ENCODE results near the gene RITA1. TPM values are rescaled to one million over a fixed set of nuclear protein-coding genes. Genes with fewer than 3 reads are reported as not detected.

The RITA1 gene
- total and polyA plus RNA-seq, 5 donors = 10.1 to 15.5 (median 14.2) TPM

GRCh38 chr12:113232840-113233585, 47.5 kb downstream of the RITA1 start:
- Histone ChIP-seq H3K27ac (ENCODE audit: low read length) (peak overlapping the region; percentile 76), H3K4me1 (ENCODE audit: control insufficient read depth, insufficient read depth, low read length) (peaks cover 39% of the 10 kb centered on the region), H3K4me3 (ENCODE audit: low read length) (no peak overlapping the region), H3K9me3 (ENCODE audit: control insufficient read depth, low read length) (no peaks in the 10 kb centered on the region), H3K27me3 (ENCODE audit: control insufficient read depth, insufficient read depth) (no peaks in the 10 kb centered on the region)
- DNase-seq = peak; percentile 55 to 77 (median 77)
- intact Hi-C loops (cut with DNase I) = no loop called here
- WGBS = 59% methylated on average over 25 of the region's 25 CpGs
- ATAC-seq = peak; percentile 30 to 48

- no peak for ATAC-seq
- H3K9me3 ChIP-seq (ENCODE audit: control insufficient read depth, low read length) = no peaks in the 10 kb centered on the region
- no peaks in the 10 kb centered on the region for H3K27me3 ChIP-seq (ENCODE audit: control insufficient read depth, insufficient read depth)
- H3K27ac ChIP-seq (ENCODE audit: low read length) = peak overlapping the region; percentile 76
- DNase-seq = no peak
- H3K4me1 ChIP-seq (ENCODE audit: control insufficient read depth, insufficient read depth, low read length) = peaks cover 39% of the 10 kb centered on the region
- WGBS = 85% methylated on average over 4 of the region's 4 CpGs
- H3K4me3 ChIP-seq (ENCODE audit: low read length) = no peak overlapping the region
- intact Hi-C loops (cut with DNase I) = no loop called here
Measured at GRCh38 chr12:113233967-113234366, 48.4 kb downstream of the RITA1 start.

GRCh38 chr12:113234483-113234882, 49.0 kb downstream of the RITA1 start:
- 88% methylated on average over 4 of the region's 4 CpGs for WGBS
- Histone ChIP-seq H3K4me1 (ENCODE audit: control insufficient read depth, insufficient read depth, low read length) (peaks cover 42% of the 10 kb centered on the region), H3K27me3 (ENCODE audit: control insufficient read depth, insufficient read depth) (no peaks in the 10 kb centered on the region), H3K27ac (ENCODE audit: low read length) (no peak overlapping the region), H3K4me3 (ENCODE audit: low read length) (no peak overlapping the region), H3K9me3 (ENCODE audit: control insufficient read depth, low read length) (no peaks in the 10 kb centered on the region)
- no peak for ATAC-seq
- intact Hi-C loops (cut with DNase I) = no loop called here
- peak in 1 of 3 donors; percentile 3 for DNase-seq

- intact Hi-C loops (cut with DNase I) = no loop called here
- no peak overlapping the region for H3K4me3 ChIP-seq (ENCODE audit: low read length)
- DNase-seq (peak in 1 of 3 donors; percentile 42), ATAC-seq (no peak)
- 83% methylated on average over 6 of the region's 6 CpGs for WGBS
- H3K4me1 ChIP-seq (ENCODE audit: control insufficient read depth, insufficient read depth, low read length) = peaks cover 41% of the 10 kb centered on the region
- peak overlapping the region; percentile 26 for H3K27ac ChIP-seq (ENCODE audit: low read length)
- H3K27me3 ChIP-seq (ENCODE audit: control insufficient read depth, insufficient read depth) = no peaks in the 10 kb centered on the region
- no peaks in the 10 kb centered on the region for H3K9me3 ChIP-seq (ENCODE audit: control insufficient read depth, low read length)
Measured at GRCh38 chr12:113235976-113236375, 50.5 kb downstream of the RITA1 start.

- DNase-seq = peak; percentile 55 to 84 (median 82)
- Histone ChIP-seq H3K4me1 (ENCODE audit: control insufficient read depth, insufficient read depth, low read length) (peaks cover 34% of the 10 kb centered on the region), H3K27ac (ENCODE audit: low read length) (peak overlapping the region; percentile 45), H3K4me3 (ENCODE audit: low read length) (no peak overlapping the region), H3K9me3 (ENCODE audit: control insufficient read depth, low read length) (no peaks in the 10 kb centered on the region), H3K27me3 (ENCODE audit: control insufficient read depth, insufficient read depth) (no peaks in the 10 kb centered on the region)
- intact Hi-C loops (cut with DNase I) = no loop called here
- 42% methylated on average over 5 of the region's 5 CpGs for WGBS
- ATAC-seq = peak; percentile 34
Measured at GRCh38 chr12:113236539-113237399, 51.2 kb downstream of the RITA1 start.

- H3K9me3 ChIP-seq (ENCODE audit: control insufficient read depth, low read length) = no peaks in the 10 kb centered on the region
- H3K27me3 ChIP-seq (ENCODE audit: control insufficient read depth, insufficient read depth) = no peaks in the 10 kb centered on the region
- peaks cover 36% of the 10 kb centered on the region for H3K4me1 ChIP-seq (ENCODE audit: control insufficient read depth, insufficient read depth, low read length)
- H3K27ac ChIP-seq (ENCODE audit: low read length) = peak overlapping the region; percentile 22
- ATAC-seq (peak; percentile 2 to 52), DNase-seq (peak in 1 of 3 donors; percentile 17)
- no peak overlapping the region for H3K4me3 ChIP-seq (ENCODE audit: low read length)
- 51% methylated on average over 4 of the region's 4 CpGs for WGBS
- intact Hi-C loops (cut with DNase I) = no loop called here
Measured at GRCh38 chr12:113237748-113238147, 52.2 kb downstream of the RITA1 start.

- no peak for ATAC-seq
- Histone ChIP-seq H3K4me3 (ENCODE audit: low read length) (no peak overlapping the region), H3K9me3 (ENCODE audit: control insufficient read depth, low read length) (no peaks in the 10 kb centered on the region), H3K27ac (ENCODE audit: low read length) (no peak overlapping the region), H3K4me1 (ENCODE audit: control insufficient read depth, insufficient read depth, low read length) (peaks cover 32% of the 10 kb centered on the region), H3K27me3 (ENCODE audit: control insufficient read depth, insufficient read depth) (no peaks in the 10 kb centered on the region)
- 58% methylated on average over 3 of the region's 3 CpGs for WGBS
- peak in 1 of 3 donors; percentile 51 for DNase-seq
- intact Hi-C loops (cut with DNase I) = no loop called here
Measured at GRCh38 chr12:113238309-113238708, 52.8 kb downstream of the RITA1 start.

- WGBS = 52% methylated on average over 3 of the region's 3 CpGs
- intact Hi-C loops (cut with DNase I) = no loop called here
- DNase-seq (no peak), ATAC-seq (peak; percentile 5 to 11)
- Histone ChIP-seq H3K27me3 (ENCODE audit: control insufficient read depth, insufficient read depth) (no peaks in the 10 kb centered on the region), H3K27ac (ENCODE audit: low read length) (peak overlapping the region; percentile 71), H3K9me3 (ENCODE audit: control insufficient read depth, low read length) (no peaks in the 10 kb centered on the region), H3K4me3 (ENCODE audit: low read length) (no peak overlapping the region), H3K4me1 (ENCODE audit: control insufficient read depth, insufficient read depth, low read length) (peaks cover 37% of the 10 kb centered on the region)
Measured at GRCh38 chr12:113239288-113239771, 53.8 kb downstream of the RITA1 start.

GRCh38 chr12:113239811-113240331, 54.4 kb downstream of the RITA1 start:
- no peaks in the 10 kb centered on the region for H3K9me3 ChIP-seq (ENCODE audit: control insufficient read depth, low read length)
- H3K27me3 ChIP-seq (ENCODE audit: control insufficient read depth, insufficient read depth) = no peaks in the 10 kb centered on the region
- H3K27ac ChIP-seq (ENCODE audit: low read length) = peak overlapping the region; percentile 38
- intact Hi-C loops (cut with DNase I) = no loop called here
- DNase-seq (peak; percentile 67 to 94 (median 93)), ATAC-seq (peak; percentile 22 to 59)
- WGBS = 41% methylated on average over 12 of the region's 12 CpGs
- H3K4me1 ChIP-seq (ENCODE audit: control insufficient read depth, insufficient read depth, low read length) = peaks cover 42% of the 10 kb centered on the region
- no peak overlapping the region for H3K4me3 ChIP-seq (ENCODE audit: low read length)

GRCh38 chr12:113240395-113240794, 54.9 kb downstream of the RITA1 start:
- WGBS = 82% methylated on average over 3 of the region's 3 CpGs

More at GRCh38 chr12:113240395-113240794, 54.9 kb downstream of the RITA1 start:
- Histone ChIP-seq H3K4me1 (ENCODE audit: control insufficient read depth, insufficient read depth, low read length) (peaks cover 40% of the 10 kb centered on the region), H3K27ac (ENCODE audit: low read length) (peak overlapping the region; percentile 38), H3K27me3 (ENCODE audit: control insufficient read depth, insufficient read depth) (no peaks in the 10 kb centered on the region), H3K4me3 (ENCODE audit: low read length) (no peak overlapping the region), H3K9me3 (ENCODE audit: control insufficient read depth, low read length) (no peaks in the 10 kb centered on the region)
- DNase-seq = no peak
- no peak for ATAC-seq
- intact Hi-C loops (cut with DNase I) = no loop called here

All from right cardiac atrium (tissue), 5 donors.